Adrenal gland (tissue), 5 donors: ENCODE results near the gene FAT4.

Experiments used
- CTCF ChIP-seq, 6 experiments: fragments of 450-650 bp in 4 of 6; fragments of 200-600 bp in 2 of 6; sonication (generic) in 1 of 6; IDR thresholded peaks; 1 replicate in 5 of 6; 2 replicates in 1 of 6; pipeline versions ENCODE4 v1.5.1 to v1.8.0; 2016 to 2021; ENCODE audit warnings: antibody characterized with exemption in 6 of 6, mild to moderate bottlenecking in 2 of 6, moderate library complexity in 1 of 6
- POLR2A ChIP-seq, 2 donors: fragments of 450-650 bp; IDR thresholded peaks; one replicate each; pipeline ENCODE4 v1.6.1; 2017; ENCODE audit warnings: antibody characterized with exemption in 2 of 2, mild to moderate bottlenecking in 2 of 2, moderate library complexity in 1 of 2
- donor health status: DM: no; HTN: no; CAD: no.

DNA sequence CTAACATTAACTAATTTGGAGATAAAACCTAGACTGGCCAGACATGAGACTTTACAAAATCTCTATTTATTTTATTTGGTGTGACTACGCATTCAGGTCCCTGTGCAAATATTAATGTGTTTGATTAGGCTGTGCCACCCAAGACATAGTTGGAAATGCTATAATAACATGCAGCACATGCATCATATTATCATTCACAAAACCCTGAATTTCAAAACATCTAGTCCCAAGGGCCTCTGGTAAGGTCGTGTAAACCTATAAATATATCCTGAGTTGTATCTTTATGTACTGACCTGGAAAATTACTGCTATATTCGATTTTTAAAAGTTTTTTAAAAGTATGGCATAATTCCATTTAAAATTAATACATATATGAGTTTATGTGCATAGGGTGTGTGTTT, 47.1 kb upstream of the FAT4 start:
- TF ChIP-seq CTCF (IDR thresholded peaks at IDR 0.05), result no peak
- no peak for TF ChIP-seq POLR2A (IDR thresholded peaks at IDR 0.05)
